Glutamatergic neuron (in vitro differentiated cells): ENCODE measurements around the gene CRACR2A. TPM values are rescaled to one million over a fixed set of nuclear protein-coding genes. Genes with fewer than 3 reads are reported as not detected.

Source experiments
- DNase-seq: peaks from one replicate; pipeline ENCODE4 v3.0.0; 2022
- H3K27ac Mint-ChIP-seq: one replicate; pipeline ENCODE4 v1.8.0; 2020; ENCODE audit warnings: mild to moderate bottlenecking, mixed read lengths, inconsistent platforms; ENCODE audit not compliant: unreplicated experiment
- H3K27me3 Mint-ChIP-seq: one replicate; pipeline ENCODE4 v1.8.0; 2020; ENCODE audit warnings: mild to moderate bottlenecking, moderate library complexity, mixed read lengths, inconsistent platforms; ENCODE audit not compliant: unreplicated experiment
- H3K36me3 Mint-ChIP-seq: one replicate; pipeline ENCODE4 v1.8.0; 2020; ENCODE audit warnings: mild to moderate bottlenecking, mixed read lengths, inconsistent platforms; ENCODE audit not compliant: unreplicated experiment
- H3K4me1 Mint-ChIP-seq: one replicate; pipeline ENCODE4 v1.8.0; 2020; ENCODE audit warnings: mild to moderate bottlenecking, low read depth, mixed read lengths, inconsistent platforms; ENCODE audit not compliant: unreplicated experiment
- H3K4me3 Mint-ChIP-seq: one replicate; pipeline ENCODE4 v1.8.0; 2020; ENCODE audit warnings: mild to moderate bottlenecking, mixed read lengths, inconsistent platforms; ENCODE audit not compliant: unreplicated experiment
- H3K9me3 Mint-ChIP-seq: one replicate; pipeline ENCODE4 v1.8.0; 2020; ENCODE audit warnings: mild to moderate bottlenecking, moderate library complexity, mixed read lengths, inconsistent platforms; ENCODE audit not compliant: unreplicated experiment
- total RNA-seq: library from RNA; stranded (reverse); fragmentation: NEBNext Ultra II Directional; extraction: Animal tissue kit (Norgen Biotek cat#: 25700); gene quantifications from one replicate; pipeline ENCODE4 v1.2.1, GENCODE V29; 2021; ENCODE audit not compliant: unreplicated experiment
- TF ChIP-seq, protein P1 (sequence below): fragments of 200-600 bp; sonication (generic); IDR thresholded peaks from one replicate; pipeline ENCODE4 v1.5.0; 2021; ENCODE audit not compliant: partially characterized antibody, unreplicated experiment

The CRACR2A gene
- total RNA-seq, 1 donor from 2014 or later: 4.5 TPM

GRCh38 chr12:3718100-3718499 lies 34.8 kb downstream of the CRACR2A start:
- peaks cover 6% of the 10 kb centered on the region for H3K36me3 Mint-ChIP-seq
- peaks cover 5% of the 10 kb centered on the region for H3K9me3 Mint-ChIP-seq
- H3K4me3 Mint-ChIP-seq: no peak overlapping the region
- no peak overlapping the region for H3K27ac Mint-ChIP-seq
- TF ChIP-seq, protein P1, sequence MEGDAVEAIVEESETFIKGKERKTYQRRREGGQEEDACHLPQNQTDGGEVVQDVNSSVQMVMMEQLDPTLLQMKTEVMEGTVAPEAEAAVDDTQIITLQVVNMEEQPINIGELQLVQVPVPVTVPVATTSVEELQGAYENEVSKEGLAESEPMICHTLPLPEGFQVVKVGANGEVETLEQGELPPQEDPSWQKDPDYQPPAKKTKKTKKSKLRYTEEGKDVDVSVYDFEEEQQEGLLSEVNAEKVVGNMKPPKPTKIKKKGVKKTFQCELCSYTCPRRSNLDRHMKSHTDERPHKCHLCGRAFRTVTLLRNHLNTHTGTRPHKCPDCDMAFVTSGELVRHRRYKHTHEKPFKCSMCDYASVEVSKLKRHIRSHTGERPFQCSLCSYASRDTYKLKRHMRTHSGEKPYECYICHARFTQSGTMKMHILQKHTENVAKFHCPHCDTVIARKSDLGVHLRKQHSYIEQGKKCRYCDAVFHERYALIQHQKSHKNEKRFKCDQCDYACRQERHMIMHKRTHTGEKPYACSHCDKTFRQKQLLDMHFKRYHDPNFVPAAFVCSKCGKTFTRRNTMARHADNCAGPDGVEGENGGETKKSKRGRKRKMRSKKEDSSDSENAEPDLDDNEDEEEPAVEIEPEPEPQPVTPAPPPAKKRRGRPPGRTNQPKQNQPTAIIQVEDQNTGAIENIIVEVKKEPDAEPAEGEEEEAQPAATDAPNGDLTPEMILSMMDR: no peak
- H3K4me1 Mint-ChIP-seq: peaks cover 22% of the 10 kb centered on the region
- H3K27me3 Mint-ChIP-seq: no peaks in the 10 kb centered on the region
- DNase-seq: no peak

- no peak overlapping the region for H3K27ac Mint-ChIP-seq
- peaks cover 5% of the 10 kb centered on the region for H3K27me3 Mint-ChIP-seq
- peaks cover 6% of the 10 kb centered on the region for H3K36me3 Mint-ChIP-seq
- H3K9me3 Mint-ChIP-seq: peaks cover 8% of the 10 kb centered on the region
- TF ChIP-seq, protein P1: no peak
- H3K4me1 Mint-ChIP-seq: peaks cover 28% of the 10 kb centered on the region
- no peak for DNase-seq
- H3K4me3 Mint-ChIP-seq: no peak overlapping the region
These were observed 35.5 kb downstream of the CRACR2A start for GRCh38 chr12:3717283-3717898.

DNA sequence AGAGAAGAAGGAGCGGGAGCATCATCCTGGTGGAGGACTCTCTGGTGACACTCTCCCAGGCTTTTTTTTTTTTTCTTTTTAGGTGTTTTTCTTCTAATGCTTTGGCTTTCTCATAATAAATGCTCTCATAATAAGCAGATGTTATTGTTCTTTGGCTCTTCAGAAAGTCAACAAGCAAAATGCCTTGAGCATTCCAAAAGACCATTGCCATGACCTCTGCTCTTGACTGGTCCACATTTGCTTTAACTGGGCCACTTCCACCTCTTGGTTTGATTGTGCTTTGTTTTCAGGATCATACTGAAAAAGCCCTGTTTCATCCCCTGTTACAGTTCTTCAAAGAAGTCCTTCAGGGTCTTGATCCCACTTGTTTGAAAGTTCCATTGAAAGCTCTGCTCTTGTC lies 36.9 kb downstream of the CRACR2A start:
- Mint-ChIP-seq H3K4me3 (no peak overlapping the region), H3K4me1 (peaks cover 40% of the 10 kb centered on the region), H3K27ac (no peak overlapping the region), H3K36me3 (no peaks in the 10 kb centered on the region), H3K27me3 (peaks cover 12% of the 10 kb centered on the region), H3K9me3 (peaks cover 15% of the 10 kb centered on the region)
- DNase-seq: no peak
- TF ChIP-seq, protein P1: no peak

GRCh38 chr12:3713947-3714346 lies 39.0 kb downstream of the CRACR2A start:
- Mint-ChIP-seq H3K9me3 (peaks cover 13% of the 10 kb centered on the region), H3K4me3 (peak overlapping the region; percentile 7), H3K4me1 (peaks cover 46% of the 10 kb centered on the region), H3K27me3 (peaks cover 12% of the 10 kb centered on the region), H3K36me3 (no peaks in the 10 kb centered on the region), H3K27ac (peak overlapping the region; percentile 94)
- TF ChIP-seq, protein P1: no peak
- DNase-seq: no peak

- H3K4me1 Mint-ChIP-seq: peaks cover 50% of the 10 kb centered on the region
- no peaks in the 10 kb centered on the region for H3K36me3 Mint-ChIP-seq
- H3K27ac Mint-ChIP-seq: peak overlapping the region; percentile 94
- peaks cover 13% of the 10 kb centered on the region for H3K9me3 Mint-ChIP-seq
- TF ChIP-seq, protein P1: no peak
- H3K4me3 Mint-ChIP-seq: peak overlapping the region; percentile 34
- peaks cover 12% of the 10 kb centered on the region for H3K27me3 Mint-ChIP-seq
- no peak for DNase-seq
These were observed 39.4 kb downstream of the CRACR2A start for GRCh38 chr12:3713483-3713882.
